A549 (cell line): ENCODE data around the gene ABITRAM. TPM values are rescaled to one million over a fixed set of nuclear protein-coding genes. Genes with fewer than 3 reads are reported as not detected.

Experiments used
- ATAC-seq, 2 experiments: fragments of 200-7000 bp in 1 of 2; fragments of >200 bp in 1 of 2; cut with Nextera tagmentation in 1 of 2; cut with Tn5 transposase in 1 of 2; 3 replicates each; pipeline versions ENCODE4 v1.8.0 to v1.9.1; 2018 to 2020; ENCODE audit warnings: mild to moderate bottlenecking in 1 of 2, moderate library complexity in 1 of 2
- CTCF ChIA-PET: fragments of 300-600 bp; sonication (Branson Sonifier 250); formaldehyde crosslinking; extraction: SDS; loops from one replicate; lab custom pipeline; 2021; ENCODE audit warnings: antibody characterized with exemption, inconsistent platforms; lab: Yijun Ruan, JAX
- POLR2A ChIA-PET: fragments of 350-600 bp; formaldehyde crosslinking; extraction: SDS; loops from one replicate; lab custom pipeline; 2021; ENCODE audit warnings: antibody characterized with exemption, inconsistent platforms; lab: Yijun Ruan, JAX
- DNase-seq, 2 experiments: peaks; one replicate each; pipeline versions ENCODE4 v3.0.0 to v3.0.0-alpha.2; 2011 to 2016; ENCODE audit warnings: low read depth in 1 of 2, low spot score in 1 of 2
- FAIRE-seq: peaks from 2 replicates; lab custom pipeline; 2011; peaks lifted over from hg19 to GRCh38; lab: Jason Lieb, UNC
- H3K27ac ChIP-seq, 2 experiments: fragments of >200 bp; sonication (Bioruptor Twin); formaldehyde crosslinking; 3 replicates each; pipeline ENCODE4 v1.5.1; 2016 to 2017
- H3K4me1 ChIP-seq: fragments of >200 bp; sonication (Bioruptor Twin); formaldehyde crosslinking; 3 replicates; pipeline ENCODE4 v1.6.1; 2016
- H3K4me2 ChIP-seq: fragments of >200 bp; sonication (Bioruptor Twin); formaldehyde crosslinking; 3 replicates; pipeline ENCODE4 v1.6.1; 2016
- H3K4me3 ChIP-seq: fragments of >200 bp; sonication (Bioruptor Twin); formaldehyde crosslinking; 3 replicates; pipeline ENCODE4 v1.5.1; 2016
- H3K9me3 ChIP-seq: fragments of >200 bp; sonication (Bioruptor Twin); formaldehyde crosslinking; 3 replicates; pipeline ENCODE4 v1.6.1; 2016
- BHLHE40 ChIP-seq: IDR thresholded peaks from 2 replicates; pipeline ENCODE4 v1.6.1; 2012; ENCODE audit warnings: low read depth, low read length, inconsistent platforms
- CBX2 ChIP-seq: fragments of 200-600 bp; sonication (generic); IDR thresholded peaks from 2 replicates; pipeline ENCODE4 v1.6.1; 2016; ENCODE audit warnings: low read depth, mild to moderate bottlenecking, borderline replicate concordance
- CHD4 ChIP-seq: fragments of 200-600 bp; sonication (generic); IDR thresholded peaks from 2 replicates; pipeline ENCODE4 v1.6.1; 2016; ENCODE audit warnings: antibody characterized with exemption, mild to moderate bottlenecking, borderline replicate concordance
- FOSB ChIP-seq: fragments of 250-450 bp; sonication (Bioruptor Pico); IDR thresholded peaks from 2 replicates; pipeline ENCODE4 v1.5.0; 2020; ENCODE audit warnings: mild to moderate bottlenecking, moderate library complexity
- FOXS1 ChIP-seq: fragments of 250-450 bp; sonication (Bioruptor Pico); IDR thresholded peaks from 2 replicates; pipeline ENCODE4 v1.5.0; 2020; ENCODE audit warnings: mild to moderate bottlenecking, moderate library complexity
- GATA3 ChIP-seq: IDR thresholded peaks from 2 replicates; pipeline ENCODE4 v1.6.1; 2012; ENCODE audit warnings: borderline replicate concordance
- HES2 ChIP-seq: fragments of >200 bp; sonication (Bioruptor Twin); formaldehyde crosslinking; IDR thresholded peaks from 2 replicates; pipeline ENCODE4 v1.6.1; 2016
- HMGXB4 ChIP-seq: fragments of 250-450 bp; sonication (Bioruptor Pico); IDR thresholded peaks from 2 replicates; pipeline ENCODE4 v1.5.0; 2021; ENCODE audit warnings: mild to moderate bottlenecking, moderate library complexity, borderline replicate concordance
- HOXB13 ChIP-seq: fragments of 250-450 bp; sonication (Bioruptor Pico); IDR thresholded peaks from 2 replicates; pipeline ENCODE4 v1.5.0; 2020; ENCODE audit warnings: low read depth, mild to moderate bottlenecking, moderate library complexity
- JUNB ChIP-seq: fragments of >200 bp; sonication (Bioruptor Twin); formaldehyde crosslinking; IDR thresholded peaks from 2 replicates; pipeline ENCODE4 v1.6.1; 2016
- MAZ ChIP-seq: fragments of 150-350 bp; IDR thresholded peaks from 2 replicates; pipeline ENCODE4 v1.6.1; 2014; ENCODE audit warnings: antibody characterized with exemption, low read depth, low read length, borderline replicate concordance
- NPAS2 ChIP-seq: fragments of 250-450 bp; sonication (Bioruptor Pico); IDR thresholded peaks from 2 replicates; pipeline ENCODE4 v1.8.0; 2022; ENCODE audit warnings: mild to moderate bottlenecking, moderate library complexity, borderline replicate concordance
- NR3C1 ChIP-seq: fragments of >200 bp; sonication (Bioruptor Twin); formaldehyde crosslinking; IDR thresholded peaks from 3 replicates; pipeline ENCODE4 v1.6.1; 2017
- PBX3 ChIP-seq: IDR thresholded peaks from 2 replicates; pipeline ENCODE4 v1.6.1; 2012
- POLR2A ChIP-seq: IDR thresholded peaks from 2 replicates; pipeline ENCODE4 v1.6.1; 2012; ENCODE audit warnings: mild to moderate bottlenecking, low read length
- RCOR1 ChIP-seq: fragments of 150-350 bp; IDR thresholded peaks from 2 replicates; pipeline ENCODE4 v1.6.1; 2014; ENCODE audit warnings: antibody characterized with exemption, low read length, low read depth
- RNF2 ChIP-seq: fragments of 200-600 bp; sonication (generic); IDR thresholded peaks from 2 replicates; pipeline ENCODE4 v1.6.1; 2016; ENCODE audit warnings: low read depth, mild to moderate bottlenecking, antibody characterized with exemption, moderate library complexity, borderline replicate concordance
- SMC3 ChIP-seq: fragments of >200 bp; sonication (Bioruptor Twin); formaldehyde crosslinking; IDR thresholded peaks from 3 replicates; pipeline ENCODE4 v1.6.1; 2018; ENCODE audit warnings: inconsistent platforms
- USF2 ChIP-seq: fragments of 450-650 bp; IDR thresholded peaks from 2 replicates; pipeline ENCODE4 v1.6.1; 2014; ENCODE audit warnings: antibody characterized with exemption
- WGBS: methylation state at CpG from one replicate; pipeline ENCODE4 v1.1.6; 2017; ENCODE audit errors: missing lambda C conversion rate; 5-methylcytosine and 5-hydroxymethylcytosine counted together
- polyA plus RNA-seq, 4 experiments: library from polyadenylated mRNA; depleted of rRNA in 3 of 4; stranded (reverse); fragments of >200 nt; fragmentation: RNase III in 1 of 4; extraction: RNeasy Plus Mini Kit Qiagen cat#74134 plus additional on column Dnase treatment in 1 of 4; gene quantifications; 2 replicates in 3 of 4; 3 replicates in 1 of 4; pipeline ENCODE4 v1.2.3, GENCODE V29; 2011 to 2017

ABITRAM gene
- polyA plus RNA-seq, 2 of the 4 experiments (the other 2 are of a cell fraction) = 18.7 to 38.2 TPM

- CTCF ChIA-PET = no interaction called here
- FAIRE-seq = no peak
- POLR2A ChIA-PET = no interaction called here
- no peaks in the 10 kb centered on the region for H3K9me3 ChIP-seq
- 57% methylated on average over 1 of the region's 1 CpG for WGBS
- H3K4me1 ChIP-seq = no peaks in the 10 kb centered on the region
- ATAC-seq = no peak
- no peak for DNase-seq
- no peak overlapping the region for H3K4me3 ChIP-seq
- H3K27ac ChIP-seq = no peak overlapping the region
- TF ChIP-seq PBX3 (no peak), HMGXB4 (CRISPR knock-in tag) (no peak), HES2 (no peak), FOXS1 (CRISPR knock-in tag) (no peak), JUNB (no peak), CBX2 (no peak), MAZ (no peak), USF2 (no peak), RCOR1 (no peak), BHLHE40 (no peak), NR3C1 (no peak), CHD4 (no peak), NPAS2 (CRISPR knock-in tag) (no peak), POLR2A (no peak)
- H3K4me2 ChIP-seq = no peak overlapping the region
These were observed 22.4 kb upstream of the ABITRAM start for GRCh38 chr9:108911820-108912219.

GRCh38 chr9:108913391-108913790 lies 20.8 kb upstream of the ABITRAM start:
- ChIA-PET POLR2A (no interaction called here), CTCF (interaction anchor here (1.5 kb wide), 1 partner anchor 28 kb away, joined by 4 read pairs; no protein-coding TSS in a partner anchor)
- Histone ChIP-seq H3K4me2 (no peak overlapping the region), H3K9me3 (no peaks in the 10 kb centered on the region), H3K4me1 (no peaks in the 10 kb centered on the region), H3K4me3 (no peak overlapping the region), H3K27ac (no peak overlapping the region)
- FAIRE-seq = no peak
- ATAC-seq = no peak
- TF ChIP-seq HOXB13 = no peak
- no peak for TF ChIP-seq HMGXB4 (CRISPR knock-in tag)
- no peak for TF ChIP-seq SMC3
- TF ChIP-seq RNF2 = no peak
- TF ChIP-seq BHLHE40 = no peak
- TF ChIP-seq FOSB (CRISPR knock-in tag) = no peak
- no peak for TF ChIP-seq GATA3
- no peak for TF ChIP-seq NR3C1
- DNase-seq = no peak
- 95% methylated on average over 5 of the region's 5 CpGs for WGBS
